ENCODE measurements around the gene HAUS5.

DNA sequence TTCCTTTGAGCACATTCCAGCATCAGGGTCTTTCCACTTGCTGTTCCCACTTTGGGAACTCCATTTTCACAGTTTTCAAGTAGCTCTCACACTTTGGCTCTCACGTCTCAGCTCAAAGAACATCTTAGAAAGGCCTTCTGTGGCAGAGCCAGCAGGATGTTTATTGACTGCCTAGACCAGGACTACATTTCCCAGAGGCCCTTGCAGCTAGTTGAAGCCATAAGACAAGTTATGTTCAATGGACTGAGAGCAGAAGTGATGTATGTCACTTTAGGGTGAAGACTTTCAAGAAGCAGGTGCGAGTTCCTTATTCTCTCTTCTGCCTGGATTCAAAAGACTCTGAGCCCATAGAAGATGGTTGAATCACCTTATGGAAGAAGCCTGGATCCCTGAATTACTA lies 4.3 kb upstream of the HAUS5 start:
- TF ChIP-seq CTCF (IDR thresholded peaks at IDR 0.05) = no peak
- TF ChIP-seq POLR2A (IDR thresholded peaks at IDR 0.05) = no peak

Measured in right lobe of liver (tissue), 4 donors.